Thymus (tissue), 11 donors: ENCODE data around the gene CSRNP3. TPM values are rescaled to one million over a fixed set of nuclear protein-coding genes. Genes with fewer than 3 reads are reported as not detected.

Experiments used
- DNase-seq, 9 donors: peaks; one replicate each; pipeline ENCODE4 v3.0.0-alpha.2; 2013; ENCODE audit warnings: low spot score in 9 of 9, low read depth in 6 of 9, missing footprints in 1 of 9
- H3K27ac ChIP-seq, 2 donors: one replicate each; pipeline ENCODE4 v1.5.1; 2013; ENCODE audit warnings: control low read depth in 1 of 2, low read depth in 1 of 2, low read length in 1 of 2, mild to moderate bottlenecking in 1 of 2, moderate library complexity in 1 of 2
- H3K27me3 ChIP-seq, 2 donors: one replicate each; pipeline ENCODE4 v1.5.1; 2013; ENCODE audit warnings: low read length in 1 of 2; ENCODE audit not compliant: control insufficient read depth in 2 of 2, insufficient read depth in 1 of 2
- H3K36me3 ChIP-seq, 2 donors: one replicate each; pipeline ENCODE4 v1.5.1; 2013; ENCODE audit warnings: low read length in 1 of 2, mild to moderate bottlenecking in 1 of 2, moderate library complexity in 1 of 2; ENCODE audit not compliant: control insufficient read depth in 2 of 2, insufficient read depth in 2 of 2
- H3K4me1 ChIP-seq, 2 donors: one replicate each; pipeline ENCODE4 v1.5.1; 2013; ENCODE audit warnings: low read length in 2 of 2; ENCODE audit not compliant: control insufficient read depth in 2 of 2, insufficient read depth in 2 of 2
- H3K4me3 ChIP-seq, 2 donors: one replicate each; pipeline ENCODE4 v1.5.1; 2013; ENCODE audit warnings: low read length in 2 of 2, control low read depth in 1 of 2, mild to moderate bottlenecking in 1 of 2
- H3K9me3 ChIP-seq, 2 donors: one replicate each; pipeline ENCODE4 v1.5.1; 2013; ENCODE audit warnings: low read length in 1 of 2, mild to moderate bottlenecking in 1 of 2; ENCODE audit not compliant: control insufficient read depth in 2 of 2, insufficient read depth in 1 of 2
- WGBS: extraction: QIAGEN DNeasy Blood & Tissue Kit; methylation state at CpG from one replicate; pipeline ENCODE4 v1.1.7; 2013; 5-methylcytosine and 5-hydroxymethylcytosine counted together
- polyA plus RNA-seq: library from polyadenylated mRNA; stranded (reverse); fragments of 200-250 nt; gene quantifications from one replicate; pipeline ENCODE4 v1.2.3, GENCODE V29; 2013
- total RNA-seq: library from RNA; stranded (reverse); fragments of 120-200 nt; gene quantifications from one replicate; pipeline ENCODE4 v1.2.4, GENCODE V29; 2013
- donor health status: healthy.

The CSRNP3 gene
- total and polyA plus RNA-seq, 2 donors: 0.68 to 1.7 TPM

DNA sequence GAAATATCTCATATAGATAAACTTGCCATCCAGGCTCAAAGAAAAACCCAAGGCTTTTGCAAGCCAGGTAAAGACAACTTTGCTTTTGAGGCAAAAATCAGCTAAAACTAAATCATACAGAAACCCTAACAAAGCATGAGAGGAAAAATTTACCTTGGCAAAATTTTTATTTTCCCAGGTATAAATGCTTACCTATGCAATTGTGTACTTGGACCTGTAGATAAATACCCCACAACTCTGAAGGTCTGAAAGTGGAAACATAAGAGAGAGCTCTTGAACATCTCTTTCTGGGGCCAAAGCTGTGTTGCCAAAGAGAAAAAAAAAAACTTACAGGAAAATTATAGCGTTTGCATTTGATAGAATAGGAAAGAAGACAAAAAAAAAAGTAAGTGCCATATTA, 14.6 kb upstream of the CSRNP3 start:
- no peak overlapping the region for H3K4me3 ChIP-seq
- H3K4me1 ChIP-seq: no peaks in the 10 kb centered on the region
- WGBS: 93% methylated on average over 1 of the region's 1 CpG
- no peak for DNase-seq
- no peaks in the 10 kb centered on the region for H3K27me3 ChIP-seq
- H3K9me3 ChIP-seq: no peaks in the 10 kb centered on the region
- H3K27ac ChIP-seq: no peak overlapping the region
- H3K36me3 ChIP-seq: no peaks in the 10 kb centered on the region

DNA sequence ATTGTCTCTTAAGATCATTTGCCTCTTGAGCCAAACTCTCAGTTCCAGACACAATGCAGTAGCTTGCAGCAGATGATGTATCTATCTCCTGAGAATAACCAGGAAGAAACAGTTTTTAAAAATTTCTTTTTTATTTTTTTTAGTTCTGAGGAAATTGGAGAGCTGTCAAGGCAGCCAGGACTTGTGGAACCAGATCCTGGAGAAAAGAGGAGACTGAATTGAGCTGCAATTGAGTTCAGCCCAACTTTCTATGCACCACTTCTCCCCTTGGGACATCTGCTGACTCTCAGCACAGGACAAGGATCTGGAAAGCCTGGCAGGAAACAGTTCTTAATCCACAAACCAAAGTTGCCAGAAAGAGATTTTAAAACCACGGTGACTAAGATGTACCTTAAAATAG, 13.5 kb upstream of the CSRNP3 start:
- Histone ChIP-seq H3K4me3 (no peak overlapping the region), H3K27ac (no peak overlapping the region), H3K9me3 (no peaks in the 10 kb centered on the region), H3K36me3 (no peaks in the 10 kb centered on the region), H3K4me1 (no peaks in the 10 kb centered on the region), H3K27me3 (no peaks in the 10 kb centered on the region)
- WGBS: 5% methylated on average over 1 of the region's 1 CpG
- no peak for DNase-seq

DNA sequence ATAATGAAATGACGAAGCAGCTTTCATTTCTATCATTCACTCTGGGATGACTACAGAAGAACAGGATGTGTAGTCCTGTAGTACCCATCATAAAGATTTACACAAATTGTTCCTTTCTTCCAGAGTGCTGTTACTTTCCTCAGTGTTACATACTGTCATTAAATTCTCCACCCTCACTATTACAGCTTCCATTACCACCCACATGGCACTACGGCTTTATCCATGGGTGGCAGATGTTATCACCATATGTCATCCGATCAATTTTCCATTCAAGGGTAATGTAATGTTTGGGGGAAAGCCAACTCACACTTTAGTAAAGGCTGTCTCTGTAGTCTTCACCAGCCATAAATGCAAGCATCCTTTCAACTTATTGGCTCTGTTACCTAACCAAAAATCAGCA, 7.1 kb upstream of the CSRNP3 start:
- no peaks in the 10 kb centered on the region for H3K36me3 ChIP-seq

GRCh38 chr2:165466386-165466785, 3.1 kb upstream of the CSRNP3 start:
- no peaks in the 10 kb centered on the region for H3K27me3 ChIP-seq
- 98% methylated on average over 2 of the region's 2 CpGs for WGBS
- no peaks in the 10 kb centered on the region for H3K4me1 ChIP-seq
- H3K27ac ChIP-seq: no peak overlapping the region
- no peak for DNase-seq
- no peak overlapping the region for H3K4me3 ChIP-seq
- H3K9me3 ChIP-seq: no peaks in the 10 kb centered on the region
- H3K36me3 ChIP-seq: no peaks in the 10 kb centered on the region

More for the DNA sequence above, 7.1 kb upstream of the CSRNP3 start:
- Histone ChIP-seq H3K27ac (no peak overlapping the region), H3K27me3 (no peaks in the 10 kb centered on the region), H3K4me1 (no peaks in the 10 kb centered on the region), H3K4me3 (no peak overlapping the region), H3K9me3 (no peaks in the 10 kb centered on the region)
- no peak for DNase-seq
- WGBS: 93% methylated on average over 3 of the region's 3 CpGs

- no peak overlapping the region for H3K27ac ChIP-seq
- H3K4me1 ChIP-seq: no peaks in the 10 kb centered on the region
- no peak overlapping the region for H3K4me3 ChIP-seq
- no peaks in the 10 kb centered on the region for H3K9me3 ChIP-seq
- no peaks in the 10 kb centered on the region for H3K27me3 ChIP-seq
- WGBS: 98% methylated on average over 3 of the region's 3 CpGs
- no peaks in the 10 kb centered on the region for H3K36me3 ChIP-seq
- DNase-seq: no peak
Measured at GRCh38 chr2:165467921-165468320, 1.6 kb upstream of the CSRNP3 start.

- no peaks in the 10 kb centered on the region for H3K36me3 ChIP-seq
- H3K4me1 ChIP-seq: no peaks in the 10 kb centered on the region
- no peak overlapping the region for H3K27ac ChIP-seq
- H3K4me3 ChIP-seq: peak overlapping the region in 1 of 2 donors; percentile 28
- no peaks in the 10 kb centered on the region for H3K27me3 ChIP-seq
- DNase-seq: no peak
- no peaks in the 10 kb centered on the region for H3K9me3 ChIP-seq
Measured at GRCh38 chr2:165470361-165470760, 863 bp downstream of the CSRNP3 start.

DNA sequence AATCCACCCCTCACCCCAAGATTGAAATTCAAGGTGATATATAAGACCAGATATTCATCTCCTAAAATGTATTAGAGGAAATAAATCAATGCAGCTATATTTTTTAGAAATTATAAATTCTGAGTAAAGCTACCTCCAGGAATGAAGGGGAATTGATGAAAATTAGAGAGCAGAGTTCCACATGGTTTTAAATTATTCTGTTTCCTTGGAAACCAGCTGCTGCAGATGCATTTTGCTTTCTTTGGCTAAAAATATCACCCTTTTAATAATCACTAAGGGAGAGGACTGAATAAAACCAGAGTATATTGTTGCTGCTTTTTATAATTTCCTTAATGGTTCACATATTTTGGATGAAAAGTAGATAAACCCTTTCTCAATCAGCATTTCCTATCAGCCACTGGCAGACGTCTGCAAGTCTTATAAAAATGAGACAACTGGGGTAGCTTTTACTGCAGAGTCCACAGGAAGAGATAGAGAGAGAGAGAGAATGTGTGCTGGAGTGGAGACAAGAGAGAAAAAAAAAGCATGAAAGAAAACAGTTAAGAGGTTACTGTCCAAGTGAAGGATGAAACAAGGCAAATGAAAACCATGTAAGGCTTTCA, 2.0 kb downstream of the CSRNP3 start:
- no peaks in the 10 kb centered on the region for H3K4me1 ChIP-seq
- no peaks in the 10 kb centered on the region for H3K9me3 ChIP-seq
- no peak overlapping the region for H3K4me3 ChIP-seq
- H3K27me3 ChIP-seq: no peaks in the 10 kb centered on the region
- no peaks in the 10 kb centered on the region for H3K36me3 ChIP-seq
- no peak overlapping the region for H3K27ac ChIP-seq
- DNase-seq: no peak
- 22% methylated on average over 1 of the region's 1 CpG for WGBS

- WGBS: 95% methylated on average over 3 of the region's 3 CpGs
- H3K4me3 ChIP-seq: no peak overlapping the region
- H3K27ac ChIP-seq: no peak overlapping the region
- H3K36me3 ChIP-seq: no peaks in the 10 kb centered on the region
- H3K27me3 ChIP-seq: no peaks in the 10 kb centered on the region
- H3K4me1 ChIP-seq: no peaks in the 10 kb centered on the region
- H3K9me3 ChIP-seq: no peaks in the 10 kb centered on the region
- no peak for DNase-seq
Measured at GRCh38 chr2:165472922-165473321, 3.4 kb downstream of the CSRNP3 start.

GRCh38 chr2:165474619-165475276, 5.2 kb downstream of the CSRNP3 start:
- H3K36me3 ChIP-seq: no peaks in the 10 kb centered on the region
- 97% methylated on average over 3 of the region's 3 CpGs for WGBS
- H3K9me3 ChIP-seq: no peaks in the 10 kb centered on the region
- no peak overlapping the region for H3K27ac ChIP-seq
- H3K4me3 ChIP-seq: no peak overlapping the region
- DNase-seq: no peak
- no peaks in the 10 kb centered on the region for H3K4me1 ChIP-seq
- H3K27me3 ChIP-seq: no peaks in the 10 kb centered on the region
